Adipose tissue (tissue), 3 donors: Measurements from ENCODE around the gene AK5. TPM values are rescaled to one million over a fixed set of nuclear protein-coding genes. Genes with fewer than 3 reads are reported as not detected.

ENCODE experiments used
- H3K27ac ChIP-seq: one replicate; pipeline ENCODE4 v1.5.1; 2013; ENCODE audit warnings: low read depth, low read length
- WGBS, 3 donors: extraction: QIAGEN DNeasy Blood & Tissue Kit; methylation state at CpG; one replicate each; pipeline ENCODE4 v1.1.7; 2013; 5-methylcytosine and 5-hydroxymethylcytosine counted together
- polyA plus RNA-seq, 3 donors: library from polyadenylated mRNA; stranded (reverse); fragments of 200-250 nt; gene quantifications; one replicate each; pipeline ENCODE4 v1.2.3, GENCODE V29; 2013
- donor health status: healthy with polysubstance abuse.
- donor health status: Bipolar disorder and iron deficiency.
- donor health status: healthy.

AK5 gene
- polyA plus RNA-seq, 3 donors: 0.07 to 0.13 (median 0.11) TPM

DNA sequence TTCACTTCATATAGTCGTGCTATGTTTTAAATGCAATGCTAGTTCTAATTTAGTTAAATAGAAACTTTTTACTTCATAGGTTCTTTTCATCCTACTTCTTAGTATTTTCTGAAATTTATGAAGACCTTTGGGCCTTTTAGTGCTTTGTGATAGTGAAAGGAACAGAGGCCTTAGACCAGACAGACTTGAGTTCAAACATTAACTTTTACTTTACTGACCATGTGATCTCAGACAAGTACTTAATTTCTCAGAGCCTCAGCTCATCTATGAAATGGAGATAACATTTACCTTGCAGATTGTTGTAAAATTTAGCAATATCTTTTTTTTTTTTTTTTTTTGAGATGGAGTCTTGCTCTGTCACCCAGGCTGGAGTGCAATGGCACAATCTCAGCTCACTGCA, 57.5 kb downstream of the AK5 start:
- 87 to 90% (median 90%) methylated on average over 1 of the region's 1 CpG for WGBS, 3 donors

DNA sequence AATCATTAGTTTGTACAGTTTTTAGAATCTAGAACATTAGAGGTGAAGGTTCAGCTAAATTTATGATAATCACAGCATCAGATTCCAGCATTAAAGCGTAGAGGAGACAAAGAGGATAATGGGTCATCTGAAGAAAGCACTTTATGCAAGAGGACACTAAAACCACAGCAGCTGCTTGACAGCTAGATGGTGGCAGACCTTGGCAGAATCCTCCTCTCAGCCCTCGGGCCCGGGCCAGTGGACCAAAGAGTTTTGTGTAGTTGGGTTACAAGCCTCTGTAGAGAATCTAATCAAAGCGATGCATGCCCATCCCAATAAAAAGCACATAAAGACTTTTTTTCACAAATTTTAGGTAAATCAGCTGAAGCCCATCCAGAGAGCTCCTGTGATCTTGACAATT, 59.4 kb downstream of the AK5 start:
- WGBS, 3 donors: 87 to 92% (median 90%) methylated on average over 4 of the region's 4 CpGs
- H3K27ac ChIP-seq: no peak overlapping the region

More for the DNA sequence above, 57.5 kb downstream of the AK5 start:
- no peak overlapping the region for H3K27ac ChIP-seq

DNA sequence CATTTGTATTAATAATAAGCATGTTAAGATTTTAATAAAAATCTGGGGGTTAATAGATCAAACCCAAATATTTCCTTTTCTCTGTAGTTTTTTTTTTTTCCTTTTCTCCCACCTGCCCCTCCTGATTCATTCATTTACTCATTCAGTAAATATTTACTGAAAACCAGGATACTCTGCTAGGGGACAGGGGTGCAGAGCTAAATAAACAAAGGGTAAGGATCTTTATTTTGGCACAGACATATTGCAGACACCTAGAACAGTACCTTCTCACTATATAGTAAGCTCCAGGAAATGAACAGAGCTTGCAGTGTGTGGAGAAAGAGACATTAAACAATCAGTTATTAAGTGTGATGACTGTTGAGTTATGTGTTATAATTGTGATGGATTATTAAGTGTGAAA, 60.9 kb downstream of the AK5 start:
- H3K27ac ChIP-seq: no peak overlapping the region

DNA sequence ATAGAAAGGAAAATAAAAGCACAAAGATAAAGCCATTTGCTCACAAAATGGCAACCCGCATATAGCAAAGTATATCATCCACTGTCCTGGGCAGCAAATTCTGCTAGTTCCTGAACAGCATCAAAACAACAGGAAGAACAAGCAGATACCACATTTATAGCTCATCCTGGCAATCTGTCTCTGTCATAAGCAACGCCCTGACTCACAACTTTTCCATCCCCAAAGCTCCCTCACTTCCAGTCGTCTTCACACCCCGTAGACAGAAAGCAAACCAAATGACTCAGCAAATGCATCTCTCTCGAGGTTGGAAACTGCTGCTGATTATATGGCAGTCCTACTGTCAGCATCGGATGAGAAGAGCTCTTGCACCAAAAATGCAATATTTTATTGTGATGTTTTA, 65.8 kb downstream of the AK5 start:
- no peak overlapping the region for H3K27ac ChIP-seq
- WGBS, 3 donors: 39 to 56% (median 39%) methylated on average over 6 of the region's 6 CpGs

DNA sequence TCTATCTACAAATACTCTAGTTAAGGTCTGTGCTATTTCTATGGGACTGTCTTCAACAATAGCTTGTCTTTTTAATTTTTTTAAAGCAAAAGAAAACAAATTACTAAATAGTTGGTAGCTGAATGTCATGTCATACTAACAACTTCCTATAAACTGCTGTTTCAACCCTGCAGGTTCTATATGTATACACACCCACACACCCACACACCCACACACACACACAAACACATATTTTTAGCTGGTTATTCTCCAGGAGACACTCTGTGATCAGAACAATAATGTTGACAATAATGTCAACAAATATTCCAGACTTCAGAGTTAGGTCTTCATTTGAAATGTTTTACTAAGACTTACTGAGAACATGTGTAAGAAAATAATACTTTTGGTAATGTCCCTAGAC, 66.7 kb downstream of the AK5 start:
- no peak overlapping the region for H3K27ac ChIP-seq

DNA sequence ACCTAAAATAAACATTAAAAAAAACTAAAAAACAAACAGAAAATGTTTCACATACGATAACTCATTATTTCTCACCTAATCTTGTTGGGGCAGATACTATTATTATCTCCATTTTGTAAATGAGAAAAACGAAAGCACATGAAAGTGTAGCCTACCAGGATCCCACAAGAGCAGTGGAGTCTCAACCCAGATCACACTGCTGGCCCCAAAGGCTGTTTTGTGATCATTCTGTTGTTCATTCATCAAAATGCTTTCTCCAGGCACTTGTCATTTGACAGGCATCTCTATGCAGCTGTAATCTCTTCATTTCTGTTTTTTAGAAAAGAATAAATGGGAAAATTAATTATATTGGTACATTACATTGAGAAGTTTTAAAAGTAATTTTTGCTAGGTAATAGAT, 67.5 kb downstream of the AK5 start:
- 47 to 85% (median 76%) methylated on average over 2 of the region's 2 CpGs for whole genome bisulfite sequencing, 3 donors

DNA sequence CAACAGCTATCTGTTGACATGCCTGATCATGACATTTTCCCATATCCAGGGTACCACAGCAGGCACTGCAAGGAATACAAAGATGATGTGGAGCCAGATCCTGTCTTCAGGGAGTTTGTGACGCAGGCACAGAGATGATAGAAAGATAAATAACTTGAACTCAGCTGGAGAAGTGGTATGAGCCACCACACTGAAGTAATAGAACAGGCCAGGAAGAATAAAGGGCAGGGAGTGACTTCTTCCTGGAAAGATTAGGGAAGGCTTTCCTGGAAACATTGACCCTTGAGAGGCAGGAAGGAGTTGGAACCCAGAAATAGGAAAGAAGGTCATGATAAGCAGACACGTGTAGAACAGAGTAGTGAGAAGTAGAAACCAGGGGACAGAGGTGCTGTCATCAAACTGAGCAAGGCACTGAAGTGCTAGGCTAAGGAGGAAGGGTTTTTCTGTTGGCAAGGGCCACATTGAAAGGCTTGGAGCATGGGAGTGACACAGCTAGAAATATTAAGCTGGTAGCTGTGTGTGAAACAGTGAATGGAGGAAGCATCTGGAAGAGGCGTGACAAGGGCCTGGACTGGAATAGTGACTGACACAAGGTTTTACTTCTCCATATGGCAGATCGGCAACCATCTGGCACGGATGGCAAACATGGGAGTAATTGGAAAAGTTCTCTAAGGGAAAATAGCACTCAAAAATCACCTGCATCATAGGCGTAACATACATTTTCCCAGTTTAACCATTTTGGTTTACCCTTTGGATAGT, 68.4 kb downstream of the AK5 start:
- WGBS, 3 donors: 68 to 77% (median 77%) methylated on average over 6 of the region's 6 CpGs
- no peak overlapping the region for H3K27ac ChIP-seq

More for the DNA sequence above, 67.5 kb downstream of the AK5 start:
- no peak overlapping the region for H3K27ac ChIP-seq

DNA sequence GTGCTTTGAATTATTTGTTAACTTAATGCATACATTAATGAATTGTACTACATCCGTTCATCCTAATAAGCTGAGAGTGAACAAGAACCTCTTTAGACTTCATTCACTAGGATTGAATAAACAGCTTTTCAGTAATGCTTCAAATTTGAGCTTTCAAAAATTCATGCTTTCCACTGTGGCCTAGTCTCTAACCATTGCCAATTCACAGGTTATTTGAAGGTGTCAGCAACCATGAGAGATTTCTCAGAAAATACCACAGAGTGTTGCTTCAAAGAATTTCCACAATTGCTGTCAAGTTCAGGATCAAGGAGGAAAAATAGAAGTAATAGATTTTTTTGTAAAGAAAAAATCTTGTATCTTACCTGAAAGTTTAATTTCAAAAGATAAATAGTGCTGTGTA, 72.7 kb downstream of the AK5 start:
- WGBS, 3 donors: 68 to 81% (median 78%) methylated on average over 1 of the region's 1 CpG
- no peak overlapping the region for H3K27ac ChIP-seq

DNA sequence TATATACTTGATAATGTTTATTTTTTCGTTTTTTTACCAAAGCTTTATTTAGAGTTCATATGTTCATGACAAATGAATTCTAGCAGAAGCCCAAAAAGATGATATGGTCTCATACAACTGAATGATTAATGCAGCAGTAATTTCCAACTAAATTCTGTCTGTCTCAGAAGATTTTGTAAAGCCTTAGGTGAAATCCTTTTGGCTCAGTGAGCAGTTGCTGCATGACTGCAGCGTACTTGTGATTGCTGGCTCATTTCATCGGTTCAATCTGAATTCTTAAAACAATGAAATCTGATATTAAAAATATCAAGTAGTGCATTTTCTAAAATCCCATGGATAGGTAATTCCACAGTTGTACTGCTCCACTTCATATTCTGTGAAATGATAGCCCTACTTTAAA, 73.2 kb downstream of the AK5 start:
- no peak overlapping the region for H3K27ac ChIP-seq
- 81 to 84% (median 84%) methylated on average over 3 of the region's 3 CpGs for WGBS, 3 donors

DNA sequence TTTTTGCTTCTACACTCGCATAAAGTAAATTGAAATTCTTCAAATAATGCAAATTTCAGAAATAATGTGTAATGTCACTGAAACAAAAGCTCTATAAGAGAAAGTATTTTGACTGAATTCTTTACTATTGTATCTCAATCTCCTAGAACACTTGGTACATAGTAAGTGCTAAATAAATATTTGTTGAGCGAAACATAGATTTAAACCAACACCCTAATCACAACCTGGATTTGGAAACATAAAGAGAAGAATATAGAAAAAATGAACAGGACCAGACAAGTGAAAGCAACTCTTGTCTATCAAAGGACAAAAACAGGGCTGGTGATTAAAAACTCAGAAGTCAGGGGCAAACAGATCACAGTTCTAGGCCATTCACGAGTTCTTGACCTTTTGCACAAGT, 74.3 kb downstream of the AK5 start:
- 78 to 89% (median 88%) methylated on average over 3 of the region's 3 CpGs for WGBS, 3 donors
- H3K27ac ChIP-seq: no peak overlapping the region

DNA sequence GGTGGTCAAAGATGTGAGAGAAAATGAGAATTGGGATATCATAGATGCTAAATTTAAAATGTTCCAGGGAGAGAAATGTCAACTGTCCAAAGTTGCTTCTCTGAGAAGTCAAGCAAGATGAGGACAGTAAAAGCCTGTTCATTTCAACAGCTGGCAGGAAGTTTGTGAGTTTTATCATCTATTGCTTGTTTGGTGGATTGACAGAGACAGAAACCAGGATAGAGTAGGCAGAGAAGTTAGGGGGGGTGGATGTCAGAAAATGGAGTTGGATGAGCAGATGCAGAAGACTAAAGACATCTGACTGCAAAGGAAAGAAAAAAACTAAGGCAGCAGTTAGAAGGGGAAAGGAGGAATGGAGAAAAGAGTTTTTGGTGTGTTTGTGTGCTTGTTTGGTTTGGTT, 78.4 kb downstream of the AK5 start:
- H3K27ac ChIP-seq: no peak overlapping the region

DNA sequence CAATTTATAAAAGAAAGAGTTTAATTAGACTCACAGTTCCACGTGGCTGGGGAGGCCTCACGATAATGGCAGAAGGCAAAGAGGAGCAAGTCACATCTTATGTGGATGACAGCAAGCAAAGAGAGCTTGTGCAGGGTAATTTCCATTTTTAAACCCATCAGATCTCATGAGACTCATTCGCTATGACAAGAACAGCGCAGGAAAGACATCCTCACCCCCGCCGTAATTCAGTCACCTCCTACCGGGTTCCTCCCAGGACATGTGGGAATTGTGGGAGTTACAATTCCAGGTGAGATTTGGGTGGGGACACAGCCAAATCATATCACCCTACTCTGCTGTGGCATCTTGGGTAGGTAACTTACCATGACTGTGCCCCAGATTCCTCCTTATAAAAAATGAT, 79.8 kb downstream of the AK5 start:
- no peak overlapping the region for H3K27ac ChIP-seq
- 93 to 94% (median 94%) methylated on average over 7 of the region's 7 CpGs for WGBS, 3 donors

DNA sequence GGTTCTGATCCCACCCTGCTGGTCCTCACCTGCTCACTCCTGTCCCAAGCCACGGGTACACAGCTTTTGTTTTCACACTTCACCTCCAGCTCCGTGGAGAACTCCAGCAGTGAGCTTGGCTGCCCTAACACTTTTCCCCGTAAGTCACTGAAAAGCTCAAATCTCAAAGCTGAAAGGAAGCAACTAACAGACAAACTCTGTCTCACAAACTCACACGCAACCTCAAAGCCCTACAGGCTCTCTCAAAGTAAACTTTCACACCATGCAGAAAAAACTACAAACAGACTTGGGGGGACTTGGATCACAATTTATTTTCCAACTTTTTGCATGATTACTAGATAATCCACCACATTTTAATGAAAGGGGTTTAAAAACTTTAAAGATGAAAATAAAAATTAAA, 88.3 kb downstream of the AK5 start:
- WGBS, 3 donors: 44 to 59% (median 58%) methylated on average over 4 of the region's 4 CpGs
- no peak overlapping the region for H3K27ac ChIP-seq

DNA sequence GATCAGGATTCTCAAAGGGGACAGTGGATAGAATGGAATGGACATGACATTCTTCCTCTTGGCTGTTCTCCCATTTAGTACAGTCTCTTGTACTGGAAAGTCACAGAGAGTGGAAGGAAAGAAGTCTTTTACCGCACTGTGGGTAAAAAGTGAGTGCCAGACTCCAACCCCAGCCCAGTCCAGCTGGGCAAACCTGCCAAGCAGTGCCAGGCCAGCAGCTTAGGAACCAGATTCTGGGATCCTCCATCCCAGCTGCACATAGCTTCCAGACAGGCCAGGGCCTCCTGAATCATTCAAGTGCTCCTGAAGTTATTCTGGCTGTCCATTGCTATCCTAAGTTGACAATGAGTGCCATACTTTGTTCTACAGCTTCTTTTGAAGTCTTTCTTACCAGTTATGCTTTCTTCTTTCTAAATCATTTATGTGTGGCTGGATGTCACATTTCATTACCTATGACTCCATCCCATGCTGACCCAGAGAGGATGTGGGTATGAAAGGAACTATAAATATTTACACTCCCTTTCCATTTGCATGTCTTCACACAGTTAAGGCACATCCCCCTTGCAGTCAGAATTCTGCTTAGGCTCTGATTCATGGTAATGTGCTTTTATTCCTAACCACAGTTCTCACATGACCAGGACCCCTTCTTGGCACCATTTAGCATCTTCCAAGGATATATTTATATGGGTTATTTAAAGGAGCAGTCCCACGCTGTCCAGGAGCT, 88.9 kb downstream of the AK5 start:
- 79 to 83% (median 82%) methylated on average over 2 of the region's 2 CpGs for WGBS, 3 donors
- no peak overlapping the region for H3K27ac ChIP-seq

DNA sequence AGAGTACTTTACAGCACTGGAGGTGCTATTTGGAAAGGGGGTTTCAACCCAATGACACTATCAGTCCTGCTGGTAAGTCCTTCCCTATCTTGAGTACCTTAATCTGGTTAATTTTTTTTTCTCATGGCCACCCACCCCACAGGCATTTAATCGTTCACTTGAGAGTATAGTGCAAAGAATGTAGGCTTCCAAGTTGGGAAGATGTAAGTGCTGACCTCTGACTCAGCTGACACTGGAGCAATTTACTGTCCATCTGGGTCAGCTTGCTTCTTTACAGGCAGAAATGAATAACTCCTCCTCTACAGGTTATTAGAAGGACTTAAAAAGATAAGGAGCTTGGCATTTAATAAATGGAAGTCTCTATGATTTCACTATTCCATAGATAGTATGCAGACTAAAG, 89.6 kb downstream of the AK5 start:
- WGBS, 3 donors: 36 to 56% (median 45%) methylated on average over 1 of the region's 1 CpG
- no peak overlapping the region for H3K27ac ChIP-seq

DNA sequence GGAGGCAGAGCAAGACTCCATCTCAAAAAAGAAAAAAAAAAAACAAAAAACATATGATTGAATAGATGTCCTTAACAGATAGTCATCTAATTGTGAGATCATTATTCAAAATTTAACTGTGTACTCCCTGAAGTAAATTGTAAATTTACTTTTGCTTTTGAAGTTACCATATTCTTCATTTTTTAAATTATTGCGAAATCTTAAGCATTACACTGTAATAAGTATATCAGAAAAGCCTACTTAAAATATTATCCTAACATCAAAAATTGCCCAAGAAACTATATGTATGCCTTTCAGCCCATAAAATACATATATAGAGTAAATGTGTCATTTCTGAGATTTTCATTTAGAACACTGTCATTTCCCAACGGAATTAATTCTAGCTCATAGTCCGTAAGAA, 91.9 kb downstream of the AK5 start:
- WGBS, 3 donors: 90 to 95% (median 92%) methylated on average over 3 of the region's 3 CpGs
- no peak overlapping the region for H3K27ac ChIP-seq

DNA sequence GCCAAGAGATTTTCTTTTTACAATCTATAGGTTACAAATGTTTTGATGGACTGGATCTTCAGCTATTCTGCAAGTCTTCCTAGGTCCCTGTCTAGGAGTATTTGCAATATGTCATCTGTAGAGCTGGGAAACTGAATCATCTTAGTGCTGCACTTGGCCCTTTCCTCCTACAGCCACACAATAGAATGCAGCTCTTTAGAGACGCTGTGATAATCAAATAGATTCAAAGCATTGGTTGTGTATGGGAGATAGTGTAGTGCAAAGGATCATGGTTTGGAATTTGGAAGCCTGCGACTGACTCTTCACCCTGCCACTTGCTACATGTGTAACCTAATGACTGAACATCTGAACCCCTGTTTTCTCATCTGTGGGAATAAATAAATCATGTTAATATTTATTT, 93.7 kb downstream of the AK5 start:
- H3K27ac ChIP-seq: no peak overlapping the region
- 51 to 67% (median 53%) methylated on average over 2 of the region's 2 CpGs for WGBS, 3 donors

DNA sequence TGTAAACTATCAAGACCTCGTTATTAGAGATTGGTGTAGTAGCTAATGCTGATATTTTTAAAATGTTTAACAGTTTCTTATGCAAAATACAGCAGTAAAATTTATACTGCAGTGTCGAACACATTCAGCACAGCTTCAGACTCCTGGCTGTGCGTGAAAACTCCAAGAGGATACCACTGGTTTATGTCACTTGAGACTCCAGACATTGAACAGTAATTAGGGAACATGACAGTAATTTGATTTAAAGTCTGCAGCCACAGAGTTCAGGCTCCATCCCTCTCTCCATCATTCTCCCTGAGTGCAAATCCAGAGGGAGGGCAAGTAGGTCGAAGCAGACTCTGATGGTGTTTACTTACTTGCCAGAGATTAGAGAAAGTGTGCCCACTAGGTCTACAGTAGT, 94.2 kb downstream of the AK5 start:
- H3K27ac ChIP-seq: no peak overlapping the region
- WGBS, 3 donors: 51 to 62% (median 52%) methylated on average over 4 of the region's 4 CpGs

DNA sequence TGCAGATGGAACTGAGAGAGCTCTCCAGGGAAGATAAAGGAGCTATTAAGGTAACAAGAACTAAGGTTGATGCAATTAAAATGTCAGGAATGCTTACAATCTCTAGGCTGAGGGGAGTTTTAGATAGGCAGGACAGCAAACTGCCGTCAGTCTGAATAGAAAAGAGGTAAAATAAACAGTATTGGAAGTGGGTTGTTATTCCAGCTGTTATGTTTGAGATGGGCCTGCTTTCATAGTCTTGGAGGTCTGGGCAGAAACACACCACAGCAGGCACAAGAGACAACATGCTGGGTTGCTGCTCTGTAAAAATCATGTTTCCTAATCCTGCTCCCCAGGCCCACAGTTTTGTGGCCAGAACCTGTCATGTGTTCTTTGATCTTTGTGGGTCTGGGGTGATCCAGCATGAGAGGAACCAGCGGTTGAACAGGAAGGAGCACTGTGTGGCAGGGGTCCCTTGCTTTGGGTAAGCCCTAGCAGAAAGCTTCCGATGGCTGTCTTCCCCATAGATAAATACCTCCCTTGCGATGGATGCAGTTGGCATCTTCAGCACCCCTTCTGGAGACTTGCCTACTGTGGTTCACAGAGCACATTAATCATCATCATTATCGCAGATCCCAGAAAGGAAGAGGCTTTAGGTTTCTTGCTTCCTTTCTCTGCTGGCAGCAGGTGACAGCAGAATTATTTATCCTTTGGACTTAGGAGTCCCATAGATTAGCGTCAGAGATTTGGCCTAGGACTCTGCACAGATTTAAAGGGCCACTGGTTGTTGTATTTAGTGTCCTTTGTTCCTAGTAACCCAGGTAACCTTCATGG, 97.1 kb downstream of the AK5 start:
- WGBS, 3 donors: 25 to 47% (median 32%) methylated on average over 6 of the region's 6 CpGs

More for the DNA sequence above, 97.1 kb downstream of the AK5 start:
- H3K27ac ChIP-seq: no peak overlapping the region
